Peyer's patch (tissue), 4 donors: Measurements from ENCODE around the gene PRSS12.

Experiments used
- POLR2A ChIP-seq, 2 donors: fragments of 450-650 bp; IDR thresholded peaks; one replicate each; pipeline ENCODE4 v1.5.1; 2017; ENCODE audit warnings: antibody characterized with exemption in 2 of 2, mild to moderate bottlenecking in 2 of 2, moderate library complexity in 2 of 2
- TF ChIP-seq, protein P1 (sequence below), 6 experiments: fragments of 450-650 bp in 4 of 6; fragments of 200-600 bp in 2 of 6; sonication (generic) in 1 of 6; IDR thresholded peaks; one replicate each; pipeline ENCODE4 v1.5.1; 2017 to 2019; ENCODE audit warnings: antibody characterized with exemption in 6 of 6, mild to moderate bottlenecking in 3 of 6, moderate library complexity in 1 of 6

- TF ChIP-seq, protein P1, sequence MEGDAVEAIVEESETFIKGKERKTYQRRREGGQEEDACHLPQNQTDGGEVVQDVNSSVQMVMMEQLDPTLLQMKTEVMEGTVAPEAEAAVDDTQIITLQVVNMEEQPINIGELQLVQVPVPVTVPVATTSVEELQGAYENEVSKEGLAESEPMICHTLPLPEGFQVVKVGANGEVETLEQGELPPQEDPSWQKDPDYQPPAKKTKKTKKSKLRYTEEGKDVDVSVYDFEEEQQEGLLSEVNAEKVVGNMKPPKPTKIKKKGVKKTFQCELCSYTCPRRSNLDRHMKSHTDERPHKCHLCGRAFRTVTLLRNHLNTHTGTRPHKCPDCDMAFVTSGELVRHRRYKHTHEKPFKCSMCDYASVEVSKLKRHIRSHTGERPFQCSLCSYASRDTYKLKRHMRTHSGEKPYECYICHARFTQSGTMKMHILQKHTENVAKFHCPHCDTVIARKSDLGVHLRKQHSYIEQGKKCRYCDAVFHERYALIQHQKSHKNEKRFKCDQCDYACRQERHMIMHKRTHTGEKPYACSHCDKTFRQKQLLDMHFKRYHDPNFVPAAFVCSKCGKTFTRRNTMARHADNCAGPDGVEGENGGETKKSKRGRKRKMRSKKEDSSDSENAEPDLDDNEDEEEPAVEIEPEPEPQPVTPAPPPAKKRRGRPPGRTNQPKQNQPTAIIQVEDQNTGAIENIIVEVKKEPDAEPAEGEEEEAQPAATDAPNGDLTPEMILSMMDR (IDR thresholded peaks at IDR 0.05), result peak in 5 of 6 experiments; percentile 34 to 76 (median 65)
- no peak for TF ChIP-seq POLR2A (IDR thresholded peaks at IDR 0.05)
Measured at GRCh38 chr4:118270492-118270891, 82.3 kb downstream of the PRSS12 start.
